GM03348 (cell line): ENCODE results near the gene THADA.

ENCODE experiments used
- DNase-seq: peaks from one replicate; pipeline ENCODE4 v3.0.0; 2012; ENCODE audit warnings: low spot score

THADA gene

DNA sequence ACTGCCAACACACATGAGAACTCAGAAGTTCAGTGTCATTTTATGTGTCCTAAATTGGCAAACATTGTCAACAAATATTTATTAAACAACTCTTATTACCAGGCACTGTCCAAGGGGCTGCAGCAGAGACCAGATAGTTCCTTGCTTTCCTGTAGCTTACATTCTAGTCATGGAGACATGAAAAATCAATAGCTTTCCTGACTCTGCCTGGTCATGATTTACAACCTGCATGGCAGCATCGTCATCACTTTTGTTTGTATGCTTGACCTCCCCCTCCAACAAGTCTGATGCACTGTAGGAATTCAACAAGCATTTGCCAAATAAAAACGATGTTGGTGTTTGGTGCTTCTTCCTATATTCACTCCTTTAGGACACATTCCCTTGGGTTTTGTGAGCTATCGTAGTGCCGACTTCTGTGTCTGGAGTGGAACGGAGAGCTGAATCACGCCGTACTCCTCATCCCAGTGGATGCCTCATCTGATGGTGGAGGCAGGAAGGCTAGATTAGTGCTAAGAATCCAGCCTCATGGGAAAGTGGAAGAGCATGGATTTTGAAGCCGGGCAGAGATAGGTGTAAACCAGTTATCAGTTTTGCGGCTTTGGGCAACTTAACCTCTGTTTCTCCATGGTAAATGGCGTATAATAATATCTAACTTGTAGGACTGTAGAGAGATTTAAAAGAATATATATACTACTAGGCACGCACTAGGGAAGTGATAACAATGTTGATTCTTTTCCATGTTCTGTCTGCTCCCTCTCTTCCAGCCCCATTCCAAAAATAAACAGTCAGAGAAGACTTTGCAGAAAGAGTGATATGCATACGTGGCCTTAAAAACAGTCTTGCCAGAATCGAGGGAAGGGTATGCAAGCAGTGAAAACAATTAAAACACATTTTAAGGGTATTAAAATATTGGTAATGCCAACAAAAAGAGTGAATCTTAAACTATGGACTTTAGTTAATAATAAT, 249.0 kb downstream of the THADA start:
- DNase-seq, result no peak

DNA sequence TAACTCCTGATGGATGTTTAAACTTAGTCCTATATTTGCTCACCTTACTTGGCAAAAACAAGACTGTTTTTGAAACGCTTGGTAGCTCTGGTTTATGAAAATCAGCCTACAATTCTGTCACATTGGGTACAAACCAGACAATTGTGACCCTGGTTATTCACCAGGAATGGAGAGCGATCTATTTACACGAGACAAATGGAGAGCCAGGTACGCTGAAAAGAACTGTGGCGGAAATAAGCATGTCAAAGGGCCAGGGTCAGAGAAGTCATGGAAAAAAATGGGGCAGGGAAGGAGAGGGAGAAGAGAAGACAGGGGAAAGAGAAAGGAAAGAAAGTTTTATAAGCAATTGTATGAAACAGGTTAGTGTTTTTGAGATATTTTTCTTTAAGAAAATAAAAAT, 250.0 kb downstream of the THADA start:
- DNase-seq, result no peak

DNA sequence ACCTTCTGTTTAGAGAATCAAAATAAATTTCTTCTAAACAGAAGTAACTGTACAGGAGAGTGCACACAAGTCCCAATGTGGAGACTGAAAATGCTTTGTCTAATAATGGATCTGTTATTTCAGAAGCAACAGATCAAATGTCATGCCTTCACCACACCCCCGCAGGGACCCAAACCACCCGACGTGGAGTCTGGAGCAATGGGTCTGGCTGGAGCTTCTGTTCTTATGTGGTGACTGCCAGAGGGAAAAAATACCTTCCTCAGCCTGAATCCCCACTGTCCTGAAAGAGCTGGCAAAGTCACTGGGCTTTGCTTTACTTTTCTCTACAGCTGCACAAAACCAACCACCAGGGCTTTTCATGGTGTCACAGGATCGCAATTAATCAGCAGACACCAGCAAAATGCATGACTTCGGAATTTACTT, 250.4 kb downstream of the THADA start:
- no peak for DNase-seq

DNA sequence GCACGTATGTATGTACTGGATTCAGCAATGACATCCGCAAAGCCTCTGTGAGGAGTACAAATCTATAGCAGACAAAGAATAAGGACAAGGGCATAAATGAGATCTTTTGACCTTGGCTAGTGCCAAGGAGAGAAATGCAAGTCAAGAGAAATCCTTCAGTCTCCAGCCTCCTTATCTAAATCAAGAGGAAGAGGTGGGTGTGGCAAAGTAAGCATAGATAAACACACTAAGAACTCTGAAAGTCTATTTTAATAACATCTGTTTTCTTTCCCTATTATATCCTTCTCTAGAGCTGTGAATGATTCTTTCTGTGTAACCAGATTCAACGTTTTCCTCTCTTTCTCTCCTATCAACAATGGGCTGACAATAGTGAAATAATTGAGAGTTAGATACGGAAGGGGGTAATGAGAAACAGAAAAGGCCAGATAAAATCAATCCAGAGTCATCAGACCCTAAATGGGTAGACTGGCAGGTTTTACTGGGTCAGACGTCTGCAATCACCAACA, 250.9 kb downstream of the THADA start:
- no peak for DNase-seq

DNA sequence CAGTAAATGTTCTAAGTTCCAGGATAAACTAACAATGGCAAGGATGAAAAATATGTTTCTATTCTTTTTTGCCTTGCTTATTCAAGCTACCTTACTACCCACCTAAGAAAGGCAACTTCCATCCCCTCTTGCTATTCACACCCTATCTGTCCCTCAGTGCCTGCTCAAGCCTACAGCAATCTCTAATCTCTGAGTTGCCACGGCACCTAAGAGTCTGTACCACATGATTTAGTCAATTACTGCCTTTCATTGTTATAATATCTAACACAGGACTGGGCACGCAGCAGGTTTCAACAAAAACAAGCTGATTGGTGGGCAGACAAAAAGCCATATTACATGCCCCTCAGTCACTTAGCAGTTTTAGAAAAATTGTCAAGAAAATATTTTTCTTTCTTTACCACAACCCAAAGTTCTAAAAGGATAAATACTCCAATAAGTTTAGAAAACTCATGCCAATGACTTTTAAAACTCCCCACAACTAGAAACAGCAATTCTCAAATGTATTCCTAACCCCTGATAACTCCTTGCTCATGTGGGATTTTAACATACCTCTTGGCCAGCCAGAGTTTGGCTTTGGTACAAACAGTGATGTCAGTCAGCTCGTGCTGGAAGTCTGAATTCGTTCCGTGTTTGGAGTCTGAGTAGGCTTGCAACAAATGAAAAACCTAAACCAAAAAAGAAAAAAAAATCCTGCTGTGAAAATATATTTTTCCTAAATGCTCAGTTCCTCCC, 252.1 kb downstream of the THADA start:
- DNase-seq, result peak; percentile 78

DNA sequence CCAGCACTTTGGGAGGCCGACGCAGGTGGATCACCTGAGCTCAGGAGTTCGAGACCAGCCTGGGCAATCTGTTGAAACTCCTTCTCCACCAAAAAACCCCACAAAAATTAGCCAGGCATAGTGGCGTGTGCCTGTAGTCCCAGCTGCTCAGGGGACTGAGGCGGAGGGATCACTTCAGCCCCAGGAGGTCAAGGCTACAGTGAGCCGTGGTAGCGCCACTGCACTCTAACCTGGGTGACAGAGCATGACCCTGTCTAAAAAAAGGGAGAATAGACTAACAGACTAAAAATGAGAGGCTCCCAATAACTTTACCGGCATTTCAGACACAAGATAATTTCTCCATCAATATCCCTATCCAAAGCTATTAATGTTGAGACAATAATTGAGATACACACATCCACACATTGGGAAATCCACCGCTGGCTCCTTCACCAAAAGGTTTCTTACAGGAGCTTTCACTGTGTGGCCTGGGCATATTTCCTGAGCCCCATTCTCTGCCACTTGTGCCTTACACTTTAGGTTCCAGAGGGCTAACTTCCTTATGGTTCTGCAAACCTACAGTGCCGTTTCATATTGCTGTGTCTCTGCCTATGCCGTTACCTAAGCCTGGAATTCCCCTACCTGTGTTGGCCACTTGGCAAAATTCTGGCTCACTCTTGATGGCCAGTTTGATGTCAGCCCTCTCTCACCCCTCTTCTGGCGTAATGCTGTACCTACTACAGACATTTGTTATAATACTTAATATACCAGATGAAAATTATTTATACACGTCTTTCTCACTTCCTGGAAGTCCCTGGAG, 253.7 kb downstream of the THADA start:
- no peak for DNase-seq

GRCh38 chr2:43340945-43341356, 254.9 kb downstream of the THADA start:
- peak; percentile 60 for DNase-seq

DNA sequence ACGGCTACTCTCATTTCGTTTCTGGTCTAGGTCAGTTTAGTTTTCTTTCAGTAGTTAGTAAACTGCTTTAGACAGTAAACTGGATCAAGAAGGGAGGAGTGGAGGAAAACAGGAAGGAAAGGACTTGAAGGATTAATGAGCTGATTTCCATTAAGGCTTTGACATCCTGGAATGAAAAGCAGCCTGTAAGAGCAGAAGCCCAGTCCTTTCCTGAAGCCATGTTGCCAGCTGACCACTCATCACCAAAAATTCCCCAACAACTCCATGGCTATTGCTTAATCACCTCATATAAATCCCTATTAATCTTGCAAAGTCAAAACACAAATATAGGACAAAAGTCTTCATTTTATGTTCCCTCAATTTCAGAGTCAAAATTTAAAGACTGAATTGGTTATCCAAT, 255.8 kb downstream of the THADA start:
- peak; percentile 84 for DNase-seq

GRCh38 chr2:43333656-43334144, 262.1 kb downstream of the THADA start:
- peak; percentile 57 for DNase-seq

DNA sequence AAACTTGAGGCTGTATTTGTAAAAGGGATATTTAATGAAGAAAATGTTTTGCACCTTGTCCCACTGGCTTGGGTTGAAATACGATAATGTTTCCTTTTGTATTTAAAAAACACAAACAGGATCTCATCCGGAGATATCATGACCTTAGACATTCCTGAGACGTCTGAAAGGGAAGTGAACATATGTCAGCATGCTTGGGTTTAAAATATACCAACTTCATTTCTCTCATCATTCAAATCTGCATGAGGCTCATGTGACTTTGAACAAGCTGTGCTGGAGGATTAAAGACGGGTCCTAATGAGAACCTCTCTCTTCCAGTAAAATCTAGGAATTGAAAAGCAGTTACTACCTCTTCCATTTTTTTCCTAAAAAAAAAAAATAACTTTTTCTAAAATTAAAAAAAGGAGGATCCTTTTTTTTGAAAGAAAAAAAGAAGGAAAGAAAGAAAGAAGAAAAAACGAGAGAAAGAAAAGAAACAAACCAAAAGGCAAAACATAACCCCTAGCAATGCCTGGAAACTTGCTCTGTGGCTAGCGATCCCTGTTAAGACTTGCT, 262.7 kb downstream of the THADA start:
- DNase-seq, result no peak

DNA sequence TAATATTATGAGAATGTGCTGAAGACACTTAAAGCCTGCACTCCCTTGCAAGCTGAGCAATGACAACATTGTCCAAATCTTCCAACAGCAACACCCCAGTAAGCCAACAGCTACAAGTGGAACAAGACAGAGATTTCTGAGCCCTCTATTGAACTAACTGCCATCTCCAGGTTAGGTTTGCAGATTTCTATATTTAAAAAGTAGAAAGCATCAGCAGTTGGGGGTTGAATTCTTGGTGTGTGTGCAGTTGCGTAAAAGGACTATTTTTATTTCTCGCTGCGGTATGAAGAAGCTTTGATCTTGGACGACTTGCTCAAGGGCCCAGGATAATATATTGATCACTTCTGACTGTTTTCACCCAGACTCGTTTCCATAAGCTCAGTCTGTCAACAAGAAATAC, 263.2 kb downstream of the THADA start:
- DNase-seq, result no peak

DNA sequence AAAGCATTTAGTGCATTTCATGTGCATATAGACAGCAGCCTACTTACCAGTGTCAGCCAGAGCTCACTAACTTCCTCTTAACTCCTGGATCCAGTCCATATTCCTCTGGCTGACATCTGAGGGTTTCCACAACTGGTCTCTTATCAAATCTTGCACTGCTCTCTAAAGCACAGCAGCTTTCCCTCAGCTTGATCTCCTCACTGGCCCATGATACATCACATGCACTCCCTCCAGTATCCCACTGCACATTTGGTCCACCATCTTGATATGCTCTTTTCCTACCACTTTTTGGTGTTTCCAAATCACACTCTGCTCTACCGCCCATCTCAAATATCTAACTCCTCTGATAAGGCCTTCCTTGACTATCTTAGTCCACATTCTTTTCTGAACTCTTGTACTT, 264.4 kb downstream of the THADA start:
- DNase-seq, result no peak

- DNase-seq, result no peak
These were observed 266.2 kb downstream of the THADA start for GRCh38 chr2:43329637-43330036.

DNA sequence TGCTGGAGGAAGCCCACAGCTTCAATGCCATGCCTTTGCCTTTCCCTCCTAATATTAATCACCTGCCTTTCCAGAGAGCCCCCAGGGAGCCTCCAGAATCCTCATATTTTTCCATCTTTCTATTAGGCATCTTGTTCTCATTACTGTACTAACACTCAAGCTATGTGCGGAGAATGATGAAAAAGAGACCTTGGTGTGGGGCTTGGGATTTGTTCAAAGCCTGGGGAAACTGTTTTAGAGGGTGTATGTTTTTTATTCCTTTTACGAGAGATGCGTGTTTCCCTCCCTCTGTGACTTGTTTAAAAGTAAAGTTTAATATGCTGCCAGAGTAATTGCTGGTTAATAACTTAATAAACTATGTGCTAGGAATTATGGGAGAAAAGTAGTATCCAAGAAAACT, 267.0 kb downstream of the THADA start:
- DNase-seq, result no peak

DNA sequence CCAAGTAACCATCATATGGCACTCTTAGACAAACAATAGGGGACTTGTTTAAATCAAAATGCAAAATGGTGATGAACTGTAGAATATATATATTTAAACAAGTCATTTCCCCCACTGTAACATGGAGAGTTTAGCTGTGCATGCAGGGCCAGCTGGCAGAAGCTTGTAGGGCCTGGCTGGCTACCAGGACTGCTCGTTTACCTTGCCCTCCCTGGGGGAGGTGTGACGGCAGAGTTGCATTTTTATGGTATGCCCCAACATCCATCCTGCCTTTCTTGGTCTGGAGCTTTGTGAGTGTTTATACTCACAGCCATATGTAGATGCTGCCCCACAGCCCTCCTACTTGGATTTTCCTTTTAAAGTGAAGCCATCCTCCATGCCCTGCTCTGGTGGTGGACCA, 267.7 kb downstream of the THADA start:
- DNase-seq, result no peak

DNA sequence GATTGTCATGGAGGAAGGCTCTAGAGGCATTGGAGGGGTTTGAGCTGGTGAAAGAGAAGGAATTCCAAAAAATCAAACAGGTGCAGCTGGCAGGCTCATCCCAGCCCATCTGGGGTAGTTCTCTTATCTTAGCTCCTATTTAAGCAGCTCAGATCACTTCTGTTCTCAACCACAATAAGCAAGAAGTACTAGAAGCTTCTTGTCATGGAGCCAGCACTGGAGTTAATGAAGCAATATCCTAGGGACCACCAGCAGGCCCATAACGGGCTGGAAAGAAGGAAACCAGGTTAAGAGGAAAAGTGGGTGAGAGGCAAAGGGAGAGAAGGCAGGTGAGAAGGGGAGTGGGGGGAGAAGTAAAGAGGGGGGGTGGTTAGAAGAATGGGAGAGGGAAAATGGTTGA, 268.7 kb downstream of the THADA start:
- DNase-seq, result no peak

DNA sequence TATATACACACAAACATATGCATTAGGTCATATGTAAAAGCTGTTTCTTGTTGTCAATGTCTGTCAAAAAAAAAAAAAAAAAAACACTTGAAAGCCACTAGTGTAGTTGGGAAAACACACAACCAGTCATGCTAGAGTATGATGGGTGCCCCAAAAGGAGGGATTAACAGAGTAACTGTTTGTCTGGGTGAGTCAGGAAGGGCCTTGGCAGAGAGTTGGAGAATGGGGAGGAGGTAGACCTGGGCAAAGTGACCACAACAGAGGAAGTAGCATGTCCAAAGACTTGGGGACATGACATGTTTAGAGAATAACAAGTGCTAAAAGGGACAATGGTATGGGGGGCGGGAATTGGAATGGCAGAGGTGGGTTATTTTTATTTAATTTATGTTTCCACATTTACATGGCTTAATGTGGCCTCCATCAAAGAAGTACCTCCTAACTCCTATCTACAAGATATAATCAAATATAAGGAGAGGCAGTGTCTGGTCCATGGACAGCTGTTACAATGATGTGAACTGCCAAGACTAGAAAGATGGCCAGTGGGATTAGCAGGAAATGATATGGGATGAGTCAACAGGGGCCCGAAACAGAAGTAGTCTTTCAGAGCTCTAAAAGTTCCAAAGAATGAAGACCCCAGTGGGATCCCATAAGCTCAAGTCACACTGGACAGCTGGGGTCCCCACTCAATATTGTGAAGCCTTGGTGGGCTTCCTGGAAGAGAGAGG, 269.6 kb downstream of the THADA start:
- DNase-seq, result no peak

DNA sequence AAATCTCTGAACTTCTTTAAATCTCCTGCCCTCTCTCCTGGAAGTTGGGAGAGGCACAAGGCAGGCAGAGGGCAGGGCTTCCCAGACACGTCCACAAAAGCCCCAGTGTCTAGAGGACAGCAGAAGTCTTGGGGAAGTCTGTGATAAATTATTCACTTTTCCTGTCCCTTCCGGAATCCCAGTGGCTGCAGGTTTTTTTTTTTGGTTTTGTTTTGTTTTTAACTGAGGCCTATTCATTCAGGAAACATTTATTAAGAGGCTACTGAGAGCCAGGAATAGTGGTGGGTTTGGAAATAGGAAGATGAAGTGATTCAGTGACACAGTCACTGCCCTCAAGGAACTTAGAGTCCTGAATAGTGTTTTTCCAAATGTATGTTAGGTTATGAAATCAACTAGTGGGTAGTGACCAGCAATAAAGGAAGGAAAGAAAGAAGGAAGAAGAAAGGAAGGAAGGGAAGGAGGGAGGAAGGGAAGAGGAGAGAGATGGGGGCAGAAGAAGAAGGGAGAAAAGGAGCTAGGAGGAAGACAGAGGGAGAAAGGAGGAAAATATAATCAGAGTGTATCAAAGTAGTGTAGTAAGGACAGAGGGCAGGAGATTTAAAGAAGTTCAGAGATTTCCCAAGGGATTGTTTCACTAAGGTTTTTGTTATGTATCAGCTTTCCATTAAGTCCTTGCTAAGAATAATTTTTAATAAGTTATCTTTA, 270.6 kb downstream of the THADA start:
- no peak for DNase-seq

GRCh38 chr2:43324259-43325106, 271.4 kb downstream of the THADA start:
- no peak for DNase-seq
